HG02981 (cell line): Measurements from ENCODE around the gene ZBTB20.
"Not testable (repeated sequence)": the region's sequence is repeated elsewhere in the genome, so short reads cannot be mapped to it uniquely, and the experiment has no call there.

Source experiments
- ATAC-seq: cut with Tn5 transposase; IDR thresholded peaks from one replicate; pipeline ENCODE4 v1.9.1; 2021; ENCODE audit warnings: mild to moderate bottlenecking, moderate library complexity; ENCODE audit not compliant: unreplicated experiment

The ZBTB20 gene

DNA sequence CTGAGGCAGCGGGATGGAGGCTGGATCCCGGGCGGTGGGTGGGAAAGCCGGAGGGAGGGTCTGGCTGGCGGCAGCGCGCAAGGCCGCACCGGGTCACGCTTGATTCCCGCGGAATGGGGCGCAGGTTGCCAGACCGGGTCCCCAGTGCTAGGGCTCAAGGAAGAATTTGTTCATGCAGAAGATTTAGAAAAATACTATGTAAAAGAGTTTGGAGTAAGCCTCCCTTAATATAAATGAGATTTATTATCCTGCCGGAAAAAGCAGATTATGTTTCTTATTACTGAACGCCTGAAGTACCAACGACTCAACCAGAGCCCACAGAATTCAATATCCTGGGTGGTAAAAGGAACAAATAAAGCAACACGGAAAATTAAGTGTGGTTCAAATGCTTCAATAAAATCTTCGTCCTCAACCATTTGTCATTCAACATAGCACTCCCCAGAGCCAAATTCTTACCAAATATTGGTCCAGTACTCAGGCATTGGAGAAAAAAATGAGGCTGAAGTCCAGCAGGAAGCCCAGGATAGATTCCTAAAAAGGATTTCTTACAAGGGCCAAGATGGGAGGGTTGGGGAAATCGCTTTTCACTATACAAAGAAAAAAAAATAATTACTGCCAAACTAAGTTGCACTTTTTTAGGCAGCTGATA, 1.2 kb upstream of the ZBTB20 start:
- ATAC-seq, result no peak

DNA sequence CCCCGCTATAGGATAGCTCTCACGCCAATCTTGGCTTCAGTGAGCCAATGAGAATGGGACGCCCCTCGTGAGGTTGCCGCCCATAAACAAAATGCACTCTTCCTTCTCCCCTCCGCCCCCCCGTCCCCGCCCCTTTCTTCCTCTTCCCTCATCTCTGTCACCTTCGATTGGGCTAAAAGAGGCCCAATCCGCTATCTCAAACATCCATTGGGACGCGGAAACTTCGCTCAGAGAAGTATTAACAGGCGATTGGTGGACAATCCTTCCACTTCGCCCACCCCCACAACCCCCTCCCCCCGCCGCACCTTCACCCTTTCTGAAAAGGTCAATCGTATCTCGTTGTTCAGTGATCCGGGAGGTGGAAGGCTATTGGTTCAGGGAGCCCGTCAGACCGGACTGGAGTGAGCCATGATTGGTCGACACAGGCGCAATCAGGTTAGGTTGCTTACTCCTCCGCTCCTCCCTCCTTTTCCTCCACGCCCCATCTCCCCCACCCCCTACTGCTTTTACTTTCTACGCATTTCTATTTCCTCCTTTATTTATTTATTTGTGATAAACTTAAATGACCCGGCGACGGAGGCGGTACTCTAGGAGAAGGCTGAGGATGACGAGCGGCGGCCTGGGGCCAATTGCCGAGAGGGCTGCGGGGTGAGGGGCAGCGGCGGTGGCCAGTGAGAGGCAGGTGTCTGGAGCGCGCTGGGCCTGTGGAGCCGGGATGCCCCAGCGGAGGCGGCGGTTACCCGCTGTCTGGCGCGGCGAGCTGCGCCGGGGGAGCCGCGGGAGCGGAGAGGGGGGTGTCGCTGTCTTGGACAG, 447 bp upstream of the ZBTB20 start:
- peak; percentile 76 for ATAC-seq

DNA sequence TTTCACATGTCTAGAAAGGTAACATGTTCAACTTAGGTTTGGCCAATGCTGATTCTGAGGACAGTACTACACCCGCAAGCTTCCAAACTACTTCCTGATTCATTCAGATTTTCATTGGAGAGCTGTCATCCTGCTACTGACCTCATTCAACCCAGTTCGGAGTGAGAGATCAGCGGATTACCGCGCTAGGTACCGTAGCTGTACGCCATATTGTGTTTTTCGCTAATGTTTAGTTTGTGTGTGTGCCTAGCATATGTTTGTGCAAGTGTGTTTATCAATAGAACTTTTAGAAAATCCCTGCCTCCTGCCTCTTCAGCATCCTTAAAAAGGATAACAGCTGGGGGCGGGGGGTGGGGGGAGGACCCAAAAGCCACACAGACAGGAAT, 1.1 kb downstream of the ZBTB20 start:
- ATAC-seq, result no peak

DNA sequence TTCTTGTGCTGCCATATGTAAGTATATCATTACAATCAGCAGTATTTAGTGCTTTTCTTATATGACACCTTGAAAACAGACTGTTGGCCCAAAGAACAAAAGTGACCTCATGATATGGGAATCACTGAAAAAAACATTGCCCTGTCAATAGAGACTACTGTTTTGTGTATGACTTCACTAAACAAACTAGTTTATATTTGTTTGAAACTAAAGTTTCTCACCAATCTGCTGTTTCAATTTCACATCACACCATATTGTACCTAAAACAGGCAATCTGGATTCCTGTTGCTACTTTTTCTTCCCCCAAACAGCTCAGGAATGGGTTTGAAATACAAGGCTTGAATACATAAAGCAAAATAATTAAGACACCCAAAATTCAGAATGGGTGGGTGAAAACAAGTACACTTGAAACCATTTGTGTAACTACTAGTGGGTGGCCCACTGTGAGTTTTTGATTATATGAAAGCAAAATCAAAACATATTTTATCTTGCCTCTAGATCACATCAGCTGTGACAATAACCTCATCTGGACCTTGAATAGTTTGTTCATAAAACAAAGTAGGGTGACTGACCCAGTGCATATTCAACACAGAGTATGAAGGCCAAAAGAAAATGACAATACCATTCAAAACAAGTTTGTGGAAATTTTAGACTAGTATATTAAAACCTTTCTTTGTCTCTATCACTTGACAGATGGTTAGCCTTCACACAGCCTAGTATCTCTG, 5.9 kb downstream of the ZBTB20 start:
- peak; percentile 43 for ATAC-seq

DNA sequence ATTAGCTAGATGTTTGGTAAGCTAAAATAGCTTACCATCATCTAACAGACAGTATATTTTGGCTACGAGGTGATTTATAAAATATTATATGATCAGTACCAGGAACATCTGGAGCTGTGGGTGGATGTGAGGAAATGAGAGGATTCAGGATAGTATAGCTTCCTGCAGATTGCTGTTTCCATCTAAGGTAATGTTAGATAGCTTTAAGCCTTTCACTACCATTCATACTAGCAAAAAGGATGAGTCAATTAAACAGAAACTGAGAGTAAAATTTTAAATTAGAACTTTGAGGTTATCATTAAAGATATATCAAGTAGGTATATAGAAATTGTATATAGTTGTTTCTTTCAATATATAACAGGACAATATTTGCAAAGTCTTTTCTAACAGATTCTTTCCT, 8.0 kb downstream of the ZBTB20 start:
- ATAC-seq, result no peak

DNA sequence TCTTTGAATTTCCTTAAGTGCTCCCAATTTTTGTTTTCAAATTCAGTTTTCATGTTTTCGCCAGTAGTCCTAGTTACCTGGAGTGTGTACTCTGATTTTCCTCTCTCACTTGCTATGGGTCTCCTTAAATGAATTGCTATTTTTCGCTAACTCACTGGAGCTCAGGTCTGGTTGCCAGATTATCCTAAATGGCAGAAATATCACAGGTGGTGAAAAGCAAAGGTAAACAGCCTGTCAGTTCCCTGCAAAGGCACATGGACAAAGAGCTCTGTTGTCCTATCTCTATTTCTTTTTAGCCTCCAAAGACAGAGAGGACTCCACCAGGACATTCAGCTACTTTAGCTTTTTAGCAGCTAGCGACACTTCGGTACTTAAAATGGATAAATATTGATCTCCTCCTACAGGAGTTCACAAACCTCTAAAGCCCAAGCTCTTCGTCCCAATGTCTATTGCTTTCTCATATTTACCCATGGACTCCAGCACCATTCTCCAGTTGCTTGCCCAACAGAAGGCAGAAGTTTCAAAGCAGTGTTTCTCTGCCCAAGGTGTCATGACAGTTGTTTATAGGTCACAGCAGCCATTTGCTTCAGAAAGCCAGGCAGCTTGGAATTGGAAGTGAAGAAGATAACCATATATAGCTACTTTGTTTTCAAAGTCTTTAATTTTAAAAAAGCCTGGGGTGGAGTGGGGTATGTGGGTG, 12.3 kb downstream of the ZBTB20 start:
- ATAC-seq, result no peak

DNA sequence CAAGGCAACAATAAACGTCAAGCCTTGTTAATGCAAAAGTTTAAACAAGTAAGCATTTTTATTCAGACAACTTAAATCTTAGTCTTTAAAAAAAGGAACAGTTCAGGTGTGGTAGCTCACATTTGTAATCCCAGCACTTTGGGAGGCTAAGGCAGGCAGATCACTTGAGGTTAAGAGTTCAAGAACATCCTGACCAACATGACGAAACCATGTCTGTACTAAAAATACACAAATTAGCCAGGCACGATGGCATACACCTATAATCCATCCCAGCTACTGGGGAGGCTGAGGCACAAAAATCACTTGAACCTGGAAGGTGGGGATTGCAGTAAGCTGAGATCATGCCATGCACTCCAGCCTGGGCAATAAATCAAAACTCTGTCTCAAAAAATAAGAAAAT, 19.9 kb downstream of the ZBTB20 start:
- no peak for ATAC-seq

DNA sequence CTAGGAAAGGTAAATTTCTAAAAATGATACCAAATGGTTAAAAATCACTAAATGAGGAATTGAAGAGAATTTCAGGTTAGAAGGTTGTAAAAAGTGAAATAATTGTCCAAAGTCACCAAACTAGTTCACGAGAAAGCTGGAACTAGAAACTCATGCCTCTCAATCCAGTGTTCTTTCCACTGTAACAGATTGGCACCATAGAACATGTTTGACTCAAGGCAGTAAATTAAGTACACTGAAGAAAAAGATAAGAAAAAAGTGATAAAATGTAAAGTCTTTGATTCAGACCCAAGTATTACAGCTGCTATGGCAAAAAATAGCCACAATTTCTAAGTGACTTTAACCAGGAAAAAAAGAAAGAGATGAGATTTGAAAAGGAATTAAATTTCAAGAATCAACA, 26.5 kb downstream of the ZBTB20 start:
- ATAC-seq, result no peak

DNA sequence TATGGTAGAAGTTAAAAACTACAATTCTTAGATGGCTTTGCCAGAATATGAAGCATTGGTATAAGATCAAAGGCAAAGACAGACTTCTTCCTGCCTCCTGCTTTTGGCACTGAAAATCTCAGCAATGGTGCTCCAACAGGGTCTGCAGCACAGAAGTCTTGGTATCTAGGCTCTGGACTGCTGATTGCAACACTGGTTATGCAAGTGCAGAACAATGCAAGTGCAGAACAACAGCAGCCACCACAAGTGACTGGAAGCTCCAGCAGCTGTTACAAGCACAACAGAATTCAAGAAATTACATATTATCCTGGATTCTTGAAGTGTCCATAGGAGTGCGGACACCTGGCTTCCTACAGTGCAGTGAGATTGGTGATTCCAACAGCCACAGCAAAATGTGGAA, 33.7 kb downstream of the ZBTB20 start:
- ATAC-seq, result no peak

DNA sequence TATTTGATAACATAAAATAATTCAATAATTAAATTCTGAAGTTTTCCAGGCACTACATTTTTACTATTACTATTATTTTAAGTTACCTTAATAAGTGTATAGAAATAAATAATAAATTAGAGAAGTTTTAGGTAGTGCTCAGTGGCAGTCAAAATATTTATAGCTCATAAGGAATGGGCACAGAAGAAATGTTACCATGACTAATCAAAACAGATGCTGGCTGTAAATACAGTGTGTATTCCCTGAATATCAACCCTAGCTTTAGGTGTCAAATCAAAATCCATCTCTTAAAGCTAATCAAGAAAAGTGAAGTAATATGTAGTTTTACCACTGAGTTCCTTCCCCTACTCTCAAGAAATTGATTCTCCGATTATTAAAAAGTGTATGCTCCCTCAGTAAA, 35.5 kb downstream of the ZBTB20 start:
- ATAC-seq, result no peak

DNA sequence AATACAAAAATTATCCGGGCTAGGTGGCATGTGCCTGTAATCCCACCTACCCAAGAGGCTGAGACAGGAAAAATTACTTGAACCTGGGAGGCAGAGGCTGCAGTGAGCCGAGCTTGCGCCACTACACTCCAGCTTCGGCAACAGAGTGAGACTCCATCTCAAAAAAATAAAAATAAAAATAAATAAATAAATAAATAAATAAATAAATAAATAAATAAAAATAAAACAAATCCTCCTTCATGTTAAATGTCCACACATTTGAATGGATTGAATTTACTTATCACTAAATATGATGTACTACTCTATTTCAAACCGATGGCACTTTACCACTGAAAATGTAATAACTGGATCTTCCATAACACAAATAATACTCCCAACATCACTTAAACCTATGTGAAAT, 36.3 kb downstream of the ZBTB20 start:
- no peak for ATAC-seq

DNA sequence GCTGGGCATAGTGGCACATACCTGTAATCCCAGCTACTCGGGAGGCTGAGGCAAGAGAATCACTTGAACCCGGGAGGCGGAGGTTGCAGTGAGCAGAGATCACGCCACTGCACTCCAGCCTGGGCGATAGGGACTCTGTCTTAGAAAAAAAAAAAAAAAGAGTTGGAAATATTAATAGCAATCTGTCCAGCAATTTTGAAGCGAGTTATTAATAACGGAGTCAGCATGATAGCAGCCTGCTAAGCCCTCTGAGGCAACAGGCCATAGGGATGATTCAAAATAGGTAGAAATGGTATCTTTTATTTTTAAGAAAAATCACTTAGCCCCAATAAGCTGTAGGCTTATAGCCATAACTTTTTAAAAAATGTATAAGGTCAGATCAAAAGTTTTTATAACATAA, 37.0 kb downstream of the ZBTB20 start:
- not testable (repeated sequence) for ATAC-seq

DNA sequence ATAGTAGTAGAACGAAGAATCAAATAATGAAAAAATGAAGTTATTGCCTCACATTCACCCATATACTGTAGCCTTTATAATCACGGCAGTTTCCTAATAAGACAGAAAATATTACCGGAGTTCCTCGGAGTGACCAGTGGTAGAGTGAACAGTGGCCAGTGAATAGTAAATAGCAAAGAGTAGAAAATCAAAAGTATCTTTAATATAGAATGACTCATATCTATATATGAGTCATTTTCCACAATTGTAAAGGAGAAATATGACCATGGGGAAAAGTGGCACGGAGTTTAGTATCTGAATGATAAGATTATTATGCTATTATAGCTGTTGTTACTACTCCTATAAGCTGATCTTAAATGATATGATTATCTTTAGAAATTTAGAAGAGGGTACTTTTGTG, 38.5 kb downstream of the ZBTB20 start:
- ATAC-seq, result no peak

DNA sequence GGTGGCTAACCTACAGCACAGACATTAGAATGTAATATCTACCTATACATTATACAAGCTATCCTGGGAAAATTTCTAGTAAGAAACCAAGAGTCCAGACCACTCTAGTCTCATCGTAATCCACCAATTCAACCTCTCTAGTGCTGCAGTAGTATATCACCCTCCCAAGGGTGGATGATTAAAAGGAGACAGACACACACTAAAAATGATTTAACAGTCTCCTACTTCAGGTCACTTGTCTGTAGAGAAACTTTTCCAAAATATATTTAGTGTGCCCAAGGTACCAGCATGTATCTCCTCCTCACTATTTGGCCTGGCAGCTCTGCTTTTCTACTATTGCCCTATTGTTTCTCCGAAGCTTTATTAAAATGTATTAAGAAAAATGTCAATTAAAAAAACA, 45.0 kb downstream of the ZBTB20 start:
- no peak for ATAC-seq

DNA sequence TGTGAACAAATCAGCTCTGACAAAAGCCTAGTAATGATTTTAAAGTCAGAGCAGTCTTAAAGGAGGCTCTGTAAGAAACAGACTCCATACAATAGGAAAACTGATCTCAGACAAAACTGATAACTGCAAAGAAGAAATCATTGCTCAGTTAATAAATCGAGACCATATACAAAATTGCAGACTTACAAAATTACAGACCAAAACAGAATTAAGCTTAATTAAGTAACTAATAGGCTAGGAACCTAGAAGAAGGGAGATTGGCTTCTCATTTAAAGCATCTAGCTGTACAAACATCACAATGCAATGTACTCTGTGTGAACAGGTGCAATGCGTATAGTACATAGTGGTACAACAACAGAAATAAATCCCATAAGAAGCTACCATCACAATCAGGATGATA, 46.3 kb downstream of the ZBTB20 start:
- ATAC-seq, result no peak

DNA sequence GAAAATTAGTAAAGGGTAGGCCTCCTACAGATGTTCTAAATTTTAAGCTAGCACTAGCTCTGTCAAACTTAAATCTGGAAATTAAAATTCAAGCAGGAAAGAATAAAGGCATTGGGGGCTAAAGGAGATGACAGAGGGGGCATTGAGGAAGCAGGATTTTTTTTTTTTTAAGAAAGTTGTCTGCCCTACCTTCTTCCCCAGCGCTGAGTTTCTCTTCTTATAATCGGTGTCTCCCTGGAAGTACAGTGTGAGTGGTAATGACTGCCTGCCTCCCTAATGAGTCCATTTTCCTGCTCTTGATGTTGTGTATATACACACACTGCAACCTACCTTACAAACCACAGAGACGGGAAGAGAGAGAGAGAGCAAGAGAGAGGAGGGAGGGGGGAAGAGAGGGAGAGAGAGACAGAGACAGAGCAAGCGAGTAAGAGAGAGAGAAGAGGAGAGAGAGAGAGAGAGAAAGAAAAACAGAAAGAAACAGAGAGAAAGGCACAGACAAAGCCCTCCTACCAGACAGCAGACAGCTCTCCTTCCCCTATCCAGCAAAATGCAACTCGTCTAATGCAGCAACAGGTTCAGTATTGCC, 47.0 kb downstream of the ZBTB20 start:
- no peak for ATAC-seq

DNA sequence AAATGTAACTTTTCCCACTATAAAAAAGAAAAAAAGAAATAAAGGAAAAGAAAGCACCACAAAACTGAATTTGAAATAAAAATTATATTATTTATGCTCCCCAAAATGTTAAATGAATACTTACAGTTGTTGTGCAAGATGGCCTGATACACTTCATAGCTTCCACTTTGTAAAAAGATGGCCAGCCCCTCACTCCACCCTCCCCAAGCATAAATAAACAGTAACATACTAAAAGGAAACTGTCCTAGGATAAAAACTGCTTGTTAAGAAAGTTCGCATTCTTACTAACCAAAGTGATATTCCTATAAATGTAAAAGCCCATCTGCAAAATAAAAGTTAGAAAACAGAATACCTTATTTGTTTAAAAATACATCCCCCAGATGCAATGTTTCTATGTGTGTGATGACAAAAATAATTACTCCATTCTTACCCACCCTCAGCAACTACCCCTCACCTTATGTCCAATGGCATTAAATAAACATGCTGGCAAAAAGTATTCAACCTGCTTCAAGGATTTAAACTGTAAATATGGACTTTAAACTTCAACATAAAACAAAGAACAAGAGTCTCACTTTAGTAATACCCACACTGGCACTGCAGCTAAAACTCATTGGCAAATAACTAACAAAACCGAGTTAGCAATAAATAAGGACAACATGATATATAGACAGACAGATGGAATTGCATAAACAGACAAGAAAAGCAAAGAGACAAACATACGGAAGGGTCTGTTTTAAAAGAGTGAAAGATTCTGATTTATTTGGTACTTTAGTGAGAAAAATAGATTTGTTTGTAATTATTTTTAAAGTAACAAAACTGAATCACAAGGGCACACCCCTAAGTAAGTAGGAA, 47.7 kb downstream of the ZBTB20 start:
- no peak for ATAC-seq

DNA sequence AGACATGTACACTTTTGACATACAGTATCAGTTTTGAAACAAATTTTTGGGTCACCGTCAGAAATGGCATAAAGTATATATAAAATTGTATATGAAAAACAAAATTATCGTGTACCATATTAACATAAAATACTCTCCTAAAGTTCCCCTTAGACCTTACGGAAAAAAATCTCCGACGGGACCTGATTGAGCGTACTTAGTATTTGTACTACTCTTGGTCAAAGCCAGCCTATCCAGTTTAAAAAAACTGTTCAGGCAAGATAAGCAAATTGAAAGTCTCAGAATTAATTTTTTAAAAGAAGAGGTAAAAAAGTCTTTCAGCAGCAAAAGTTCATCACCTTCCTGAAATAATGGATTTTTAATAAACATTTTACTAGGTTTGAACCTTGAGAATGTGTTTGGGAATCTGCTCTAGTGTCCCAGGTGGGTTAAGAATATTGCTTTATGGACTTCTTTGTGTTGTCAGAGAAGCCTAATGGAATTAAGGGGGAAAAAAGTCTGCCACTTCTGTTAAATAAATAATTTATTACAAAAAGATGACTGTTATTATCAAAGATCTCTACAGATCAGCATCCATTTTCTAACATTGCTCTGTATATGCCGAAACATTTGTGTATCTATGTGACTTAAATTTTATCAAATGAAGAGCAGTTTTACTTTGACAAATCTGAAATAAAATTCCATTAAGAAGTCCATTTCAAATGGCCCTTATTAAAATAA, 48.6 kb downstream of the ZBTB20 start:
- no peak for ATAC-seq

DNA sequence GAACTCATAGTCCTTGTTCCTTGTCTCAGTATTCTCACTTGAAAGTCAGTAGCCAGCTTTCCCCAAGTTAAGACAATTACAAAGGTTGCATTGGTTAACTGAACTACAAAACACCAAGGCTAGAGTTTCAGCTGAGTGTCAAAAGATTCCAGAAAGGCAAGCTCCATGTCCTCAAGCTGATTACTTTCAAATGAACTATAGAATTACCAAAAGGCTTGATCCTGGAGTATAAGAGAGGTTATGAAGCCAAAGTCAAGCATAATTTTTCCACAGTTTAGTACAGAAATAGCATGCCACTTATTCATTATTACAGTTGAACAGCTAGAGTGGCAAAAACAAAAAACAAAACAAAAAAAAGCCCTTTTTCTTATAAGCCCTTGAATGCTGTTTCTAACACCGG, 51.9 kb downstream of the ZBTB20 start:
- ATAC-seq, result no peak
